ENCODE measurements around the gene SMG6. TPM values are rescaled to one million over a fixed set of nuclear protein-coding genes. Genes with fewer than 3 reads are reported as not detected.

Gene SMG6
- total RNA-seq, 4 donors from 2014 or later: 17.9 to 24.0 (median 20.1) TPM

GRCh38 chr17:2222901-2223616, 80.5 kb downstream of the SMG6 start:
- WGBS, 2 donors: 13 to 35% methylated on average over 9 to 10 of the region's 10 CpGs
- Histone ChIP-seq H3K4me1 (peaks cover 7 to 38% (median 14%) of the 10 kb centered on the region in 3 donors), H3K4me3 (no peak overlapping the region), H3K27ac (peak overlapping the region; percentile 7 to 69 (median 54)), H3K27me3 (no peaks in the 10 kb centered on the region), H3K9me3 (no peaks in the 10 kb centered on the region), H3K36me3 (peaks cover 0 to 32% (median 0%) of the 10 kb centered on the region in 3 donors)
- intact Hi-C loops (cut with DNase I): no loop called here
- no peak for DNase-seq
- TF ChIP-seq POLR2A (IDR thresholded peaks at IDR 0.05) (no peak), CTCF (IDR thresholded peaks at IDR 0.05) (no peak)

- no peak overlapping the region for H3K4me3 ChIP-seq
- H3K36me3 ChIP-seq: peaks cover 0 to 30% (median 0%) of the 10 kb centered on the region in 3 donors
- H3K4me1 ChIP-seq: peaks cover 7 to 38% (median 14%) of the 10 kb centered on the region in 3 donors
- DNase-seq: no peak
- H3K27ac ChIP-seq: peak overlapping the region in 3 of 4 donors; percentile 42 to 69 (median 67)
- H3K27me3 ChIP-seq: no peaks in the 10 kb centered on the region
- intact Hi-C loops (cut with DNase I): no loop called here
- H3K9me3 ChIP-seq: no peaks in the 10 kb centered on the region
- WGBS, 2 donors: 72 to 73% methylated on average over 5 of the region's 5 CpGs
- TF ChIP-seq CTCF (IDR thresholded peaks at IDR 0.05) (no peak), POLR2A (IDR thresholded peaks at IDR 0.05) (no peak)
These were observed 81.3 kb downstream of the SMG6 start for GRCh38 chr17:2222301-2222700.

GRCh38 chr17:2218426-2218825, 85.2 kb downstream of the SMG6 start:
- H3K9me3 ChIP-seq: no peaks in the 10 kb centered on the region
- WGBS, 2 donors: 53 to 62% methylated on average over 8 of the region's 8 CpGs
- DNase-seq: no peak
- no peak overlapping the region for H3K4me3 ChIP-seq
- TF ChIP-seq POLR2A (IDR thresholded peaks at IDR 0.05): no peak
- TF ChIP-seq CTCF (IDR thresholded peaks at IDR 0.05): no peak
- peaks cover 28 to 61% (median 30%) of the 10 kb centered on the region in 3 donors for H3K4me1 ChIP-seq
- intact Hi-C loops (cut with DNase I): no loop called here
- H3K27me3 ChIP-seq: no peaks in the 10 kb centered on the region
- H3K36me3 ChIP-seq: peaks cover 0 to 30% (median 0%) of the 10 kb centered on the region in 3 donors
- peak overlapping the region in 3 of 4 donors; percentile 2 to 43 (median 28) for H3K27ac ChIP-seq

- Histone ChIP-seq H3K4me1 (peaks cover 34 to 71% (median 35%) of the 10 kb centered on the region in 3 donors), H3K4me3 (peak overlapping the region in 2 of 4 donors; percentile 14 to 50), H3K9me3 (no peaks in the 10 kb centered on the region), H3K27me3 (no peaks in the 10 kb centered on the region), H3K36me3 (peaks cover 0 to 17% (median 0%) of the 10 kb centered on the region in 3 donors), H3K27ac (peak overlapping the region; percentile 65 to 89 (median 82))
- no peak for DNase-seq
- 34 to 69% methylated on average over 15 to 16 of the region's 18 CpGs for WGBS, 2 donors
- no peak for TF ChIP-seq CTCF (IDR thresholded peaks at IDR 0.05)
- TF ChIP-seq POLR2A (IDR thresholded peaks at IDR 0.05): peak in 1 of 4 donors; percentile 40
- intact Hi-C loops (cut with DNase I): no loop called here
These were observed 87.8 kb downstream of the SMG6 start for GRCh38 chr17:2215616-2216364.

Data from esophagus squamous epithelium (tissue), 5 donors.